ENCODE data around the gene ADCYAP1R1.

- peak; percentile 13 for TF ChIP-seq CTCF (IDR thresholded peaks at IDR 0.05; ENCODE audit: poor library complexity, severe bottlenecking)
- TF ChIP-seq EZH2 (IDR thresholded peaks at IDR 0.05; ENCODE audit: borderline replicate concordance, insufficient read depth, low read length, poor library complexity, severe bottlenecking), result no peak
- no peak for TF ChIP-seq EP300 (conservative IDR thresholded peaks at IDR 0.05; ENCODE audit: poor library complexity, severe bottlenecking)
- peak; percentile 33 for TF ChIP-seq RAD21 (conservative IDR thresholded peaks at IDR 0.05)
- no peak for TF ChIP-seq POLR2AphosphoS5 (IDR thresholded peaks at IDR 0.05)
- no peak for TF ChIP-seq TAF1 (IDR thresholded peaks at IDR 0.05; ENCODE audit: low read depth)
- TF ChIP-seq SMC3 (conservative IDR thresholded peaks at IDR 0.05; ENCODE audit: poor library complexity), result peak; percentile 44
- peak; percentile 78 for TF ChIP-seq MXI1 (conservative IDR thresholded peaks at IDR 0.05; ENCODE audit: poor library complexity, severe bottlenecking)
- no peak for TF ChIP-seq REST (IDR thresholded peaks at IDR 0.05; ENCODE audit: borderline replicate concordance)
Observed at GRCh38 chr7:31052487-31052840, 356 bp downstream of the ADCYAP1R1 start.

Measured in neural cell (in vitro differentiated cells).